ENCODE results near the gene MOSPD3.

The MOSPD3 gene

DNA sequence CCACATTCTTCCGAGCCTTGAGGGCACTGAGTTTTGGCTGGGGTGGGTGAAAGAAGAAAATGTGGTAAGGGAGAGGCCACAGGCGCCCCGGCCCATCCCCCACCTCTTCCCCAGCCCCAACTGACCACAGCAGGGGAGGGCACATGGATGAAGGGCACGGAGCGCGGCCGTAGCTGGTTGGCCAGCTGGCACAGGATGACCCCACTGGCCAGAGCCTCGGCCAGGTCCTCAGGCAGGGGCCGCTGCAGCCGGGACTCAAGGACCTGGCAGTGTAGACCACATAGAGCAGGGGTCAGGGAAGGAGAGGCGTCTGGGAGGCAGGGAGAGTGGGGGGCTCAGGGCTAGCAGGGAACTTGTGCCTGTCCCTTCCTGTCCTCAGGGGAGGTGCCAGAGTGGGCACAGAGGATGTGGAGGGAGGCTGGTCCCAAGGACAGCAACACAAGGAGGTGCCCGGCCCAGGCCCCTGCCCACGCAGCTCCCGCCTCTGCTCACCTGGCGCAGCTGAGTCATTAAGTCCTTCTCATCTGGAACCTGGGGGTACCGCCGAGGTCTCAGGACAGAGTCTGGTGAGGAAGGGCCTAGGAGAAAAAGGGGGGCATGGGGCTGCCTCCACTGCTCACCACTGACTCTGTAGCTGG is 36.5 kb upstream of the MOSPD3 start:
- no peak for DNase-seq (ENCODE audit: low read depth)

- no peak for DNase-seq (ENCODE audit: low read depth)
Observed at GRCh38 chr7:100576384-100576993, 35.9 kb upstream of the MOSPD3 start.

- DNase-seq (ENCODE audit: low read depth), result no peak
Observed at GRCh38 chr7:100577103-100577502, 35.2 kb upstream of the MOSPD3 start.

DNA sequence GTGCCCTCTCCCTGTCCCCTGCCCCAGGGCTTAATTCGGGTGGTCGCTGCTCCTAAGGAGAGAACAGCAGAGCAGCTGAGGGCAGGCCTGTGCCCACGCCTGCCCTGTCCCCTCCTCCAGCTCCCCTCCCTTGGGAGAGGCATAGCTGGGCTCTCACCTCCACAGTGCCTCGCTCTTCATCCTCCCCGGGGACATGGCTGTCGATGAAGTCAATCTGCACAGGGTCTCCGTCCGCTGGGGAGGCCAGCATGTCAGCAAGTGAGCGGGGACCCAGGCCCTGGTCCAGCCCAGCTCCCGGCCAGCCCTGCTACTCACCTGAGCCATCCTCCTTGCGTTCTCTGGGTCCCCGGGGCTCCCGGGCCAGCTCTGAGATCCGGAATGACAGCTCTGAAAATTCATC is 34.8 kb upstream of the MOSPD3 start:
- no peak for DNase-seq (ENCODE audit: low read depth)

DNA sequence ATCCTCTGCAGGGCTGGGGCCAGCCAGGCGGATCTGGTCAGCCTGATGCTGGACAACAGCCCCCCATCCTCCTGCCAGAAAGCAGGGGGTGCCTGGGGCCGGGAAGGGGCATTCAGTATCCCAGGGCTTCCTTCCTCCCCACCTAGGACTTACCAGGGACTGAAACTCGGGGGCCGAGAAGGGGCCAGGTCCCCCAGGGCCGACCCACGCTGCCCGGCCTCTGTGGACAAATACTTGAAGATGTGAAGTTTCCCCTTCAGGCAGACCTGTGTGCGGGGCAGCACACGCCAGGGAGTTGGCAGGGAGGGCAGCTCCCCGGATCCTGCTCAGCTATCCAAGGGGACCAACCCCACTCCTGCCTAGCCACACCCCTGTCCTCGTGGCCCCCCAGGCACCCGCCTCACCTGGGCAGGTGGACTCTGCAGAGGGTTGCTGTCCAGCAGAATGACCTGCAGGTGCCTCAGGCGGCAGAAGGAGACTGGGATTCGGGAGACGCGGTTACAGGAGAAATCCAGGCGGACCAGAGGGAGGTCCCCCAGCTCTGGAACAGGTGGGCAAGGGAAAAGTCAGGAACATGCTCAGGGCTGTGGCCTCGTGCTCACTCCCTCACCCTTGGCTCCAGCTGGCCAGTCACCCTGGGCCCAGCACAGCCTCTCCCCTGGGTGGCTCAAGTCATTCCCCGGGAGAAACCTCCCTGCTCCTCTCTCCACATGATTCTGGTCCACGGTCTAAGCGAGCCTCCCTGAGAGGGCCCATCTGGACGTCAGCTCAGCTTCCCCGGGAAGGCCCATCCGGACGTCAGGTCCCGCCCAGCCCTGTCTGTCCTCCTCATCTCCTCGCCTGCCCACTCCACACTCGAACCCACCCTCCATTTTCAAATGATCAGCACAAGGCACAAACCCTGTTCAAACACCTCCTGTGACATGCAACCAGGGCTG is 33.8 kb upstream of the MOSPD3 start:
- DNase-seq (ENCODE audit: low read depth), result no peak

DNA sequence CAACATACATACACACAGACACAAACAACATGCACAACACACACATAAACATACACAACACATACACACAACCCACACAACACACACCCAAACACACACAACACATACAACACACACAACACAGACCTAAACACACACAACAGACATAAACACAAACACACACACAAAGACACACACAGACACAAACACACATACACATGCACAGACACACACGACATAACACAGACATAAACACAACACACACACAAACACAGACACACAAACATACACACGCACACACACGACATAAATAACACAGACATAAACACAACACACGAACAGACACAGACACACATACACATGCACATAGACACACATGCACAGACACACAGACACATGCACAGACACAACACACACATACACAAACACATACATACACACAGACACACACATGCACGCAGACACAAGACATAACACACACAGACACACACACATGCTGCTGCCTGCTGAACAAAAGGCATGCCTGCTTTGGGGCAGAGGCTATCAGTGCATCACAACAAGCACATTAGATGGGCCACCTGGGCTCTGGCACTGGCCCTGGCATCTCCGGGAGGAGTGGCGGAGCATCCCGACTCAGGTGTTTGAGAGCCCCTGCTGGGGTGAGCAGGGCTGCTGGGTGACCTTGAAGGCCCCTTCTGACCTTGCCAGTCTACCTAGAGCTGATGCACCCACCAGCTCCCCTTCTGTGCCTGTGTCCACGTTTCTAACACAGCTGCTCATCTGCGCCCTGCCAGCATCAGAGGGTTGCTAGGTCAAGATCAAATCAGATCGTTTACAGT is 31.7 kb upstream of the MOSPD3 start:
- DNase-seq (ENCODE audit: low read depth), result no peak

DNA sequence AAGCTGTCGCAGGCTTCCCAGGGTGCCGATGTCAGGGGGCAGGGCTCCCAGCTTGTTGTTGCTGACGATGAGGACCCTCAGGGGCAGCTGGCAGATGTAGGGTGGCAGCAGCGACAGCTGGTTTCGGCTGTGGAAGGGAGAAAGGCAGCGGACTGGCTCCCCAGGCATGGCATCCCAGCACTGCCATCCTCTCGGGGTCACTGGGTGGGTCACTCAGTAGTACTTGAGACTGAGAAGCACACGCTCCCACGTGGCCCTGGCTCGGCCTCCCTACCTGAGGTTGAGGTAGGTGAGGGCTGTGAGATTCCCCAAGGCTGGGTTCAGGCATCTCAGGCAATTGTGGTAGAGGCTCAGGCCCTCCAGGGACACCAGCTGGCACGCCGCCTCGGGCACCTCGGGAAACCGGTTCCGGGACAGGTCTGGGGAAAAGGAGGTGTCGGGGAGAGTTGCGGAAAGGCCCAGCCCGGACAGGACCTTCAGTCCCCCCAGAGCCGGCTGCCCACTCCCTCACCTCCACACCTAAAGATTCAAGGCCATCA is 30.2 kb upstream of the MOSPD3 start:
- DNase-seq (ENCODE audit: low read depth), result no peak

- no peak for DNase-seq (ENCODE audit: low read depth)
Observed at GRCh38 chr7:100582650-100583049, 29.7 kb upstream of the MOSPD3 start.

GRCh38 chr7:100583132-100584053 is 28.9 kb upstream of the MOSPD3 start:
- no peak for DNase-seq (ENCODE audit: low read depth)

- DNase-seq (ENCODE audit: low read depth), result no peak
Observed at GRCh38 chr7:100584054-100584682, 28.2 kb upstream of the MOSPD3 start.

GRCh38 chr7:100584683-100585510 is 27.4 kb upstream of the MOSPD3 start:
- DNase-seq (ENCODE audit: low read depth), result no peak

DNA sequence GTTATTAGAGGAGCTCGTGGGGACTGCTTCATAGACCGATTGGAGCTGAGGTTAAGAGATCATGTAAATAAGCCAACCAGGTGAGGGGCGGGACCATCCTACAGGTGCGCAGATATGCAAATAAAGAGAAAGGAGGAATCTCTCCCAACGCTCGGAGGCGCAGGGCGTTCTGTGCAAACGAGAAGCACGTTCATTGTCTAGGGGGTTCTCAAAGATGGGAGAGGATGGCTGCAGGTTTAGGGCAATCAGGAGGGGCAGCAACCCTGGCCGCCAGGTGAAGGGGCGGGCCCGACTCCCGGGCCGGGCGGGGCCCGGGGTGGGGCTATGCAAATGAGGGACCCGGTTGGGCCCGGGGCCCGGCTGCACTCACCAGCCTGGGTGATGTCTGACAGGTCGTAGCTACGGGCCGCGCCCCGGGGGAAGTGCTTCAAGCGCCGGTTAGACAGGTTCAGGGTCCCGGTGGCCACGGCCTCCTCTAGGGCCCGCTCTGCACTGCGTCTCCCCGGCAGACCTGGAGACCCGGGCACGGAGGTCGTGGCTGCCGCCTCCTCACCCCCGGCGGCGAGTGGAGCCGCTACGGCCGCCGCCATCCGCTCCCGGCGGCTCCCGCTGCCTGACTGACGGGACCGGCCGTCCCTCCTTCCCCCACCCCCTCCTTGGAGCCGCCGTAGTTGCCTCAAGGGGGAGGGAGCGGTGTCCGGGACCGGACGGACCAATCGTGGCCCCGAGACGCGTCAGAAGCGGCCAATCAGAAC is 26.7 kb upstream of the MOSPD3 start, which contains the start of gene LRCH4:
LRCH4 (minus strand) TSS at position 619 of the 755 bp plus-strand sequence; CDS start at position 590, 29 bp downstream.
- DNase-seq (ENCODE audit: low read depth), result no peak

DNA sequence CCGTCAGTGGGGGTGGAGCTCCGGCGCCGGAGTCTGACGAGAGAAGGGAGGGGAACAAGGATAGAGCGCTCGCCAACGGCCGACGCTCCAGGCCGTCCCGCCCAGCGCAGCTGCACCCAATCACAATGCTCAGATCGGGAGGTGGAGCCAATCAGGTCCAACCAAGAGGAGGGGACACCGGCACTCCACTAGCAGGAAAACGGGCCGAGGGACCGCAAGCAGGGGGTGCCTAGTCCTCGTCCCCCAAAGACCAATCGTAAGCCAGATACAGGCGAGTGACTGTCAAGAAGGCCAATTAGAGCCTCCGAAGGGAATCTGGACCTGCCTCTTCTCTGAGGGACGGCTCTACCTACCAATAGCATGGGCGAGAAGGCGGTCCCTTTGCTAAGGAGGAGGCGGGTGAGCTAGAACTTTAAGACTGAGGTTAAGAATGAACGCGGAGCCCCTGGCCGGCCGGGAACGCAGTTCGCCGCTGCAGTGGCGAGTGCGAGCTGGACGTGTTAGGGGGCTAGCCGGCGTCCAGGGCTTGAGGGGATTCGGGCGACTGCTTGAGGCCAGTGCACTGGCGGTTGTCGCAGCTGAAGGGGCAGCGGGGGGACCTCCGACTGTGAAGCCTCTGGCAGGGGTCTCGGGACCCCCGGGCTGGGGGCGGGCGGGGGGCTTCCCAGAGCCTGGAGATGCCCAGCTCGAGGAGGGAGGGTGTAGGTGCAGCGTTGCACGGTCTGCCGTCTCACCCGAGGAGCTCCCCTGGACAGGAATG is 25.9 kb upstream of the MOSPD3 start, which contains the start of gene FBXO24:
FBXO24 (plus strand) TSS at position 63 of the 760 bp plus-strand sequence; CDS start at position 361, 298 bp downstream.
- DNase-seq (ENCODE audit: low read depth), result peak; percentile 100

DNA sequence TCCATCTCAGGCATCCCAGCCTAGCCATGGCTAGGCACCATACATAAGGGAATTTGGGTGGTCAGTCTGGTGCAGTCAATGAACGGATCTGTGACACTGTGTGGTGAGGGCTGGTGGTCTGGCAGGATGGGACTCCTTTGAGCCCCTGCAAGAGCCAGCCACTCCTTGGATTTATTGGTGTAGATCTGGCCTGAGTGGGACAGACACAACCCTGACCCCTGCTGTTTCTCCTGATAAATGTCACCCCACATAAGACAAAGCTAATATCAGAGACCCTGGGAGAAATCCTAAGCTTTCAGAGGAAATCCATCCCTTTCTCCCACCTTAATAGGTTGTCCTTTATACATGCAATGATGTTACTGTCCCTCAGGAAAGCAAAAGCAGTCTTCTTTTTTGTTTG is 23.9 kb upstream of the MOSPD3 start:
- no peak for DNase-seq (ENCODE audit: low read depth)

DNA sequence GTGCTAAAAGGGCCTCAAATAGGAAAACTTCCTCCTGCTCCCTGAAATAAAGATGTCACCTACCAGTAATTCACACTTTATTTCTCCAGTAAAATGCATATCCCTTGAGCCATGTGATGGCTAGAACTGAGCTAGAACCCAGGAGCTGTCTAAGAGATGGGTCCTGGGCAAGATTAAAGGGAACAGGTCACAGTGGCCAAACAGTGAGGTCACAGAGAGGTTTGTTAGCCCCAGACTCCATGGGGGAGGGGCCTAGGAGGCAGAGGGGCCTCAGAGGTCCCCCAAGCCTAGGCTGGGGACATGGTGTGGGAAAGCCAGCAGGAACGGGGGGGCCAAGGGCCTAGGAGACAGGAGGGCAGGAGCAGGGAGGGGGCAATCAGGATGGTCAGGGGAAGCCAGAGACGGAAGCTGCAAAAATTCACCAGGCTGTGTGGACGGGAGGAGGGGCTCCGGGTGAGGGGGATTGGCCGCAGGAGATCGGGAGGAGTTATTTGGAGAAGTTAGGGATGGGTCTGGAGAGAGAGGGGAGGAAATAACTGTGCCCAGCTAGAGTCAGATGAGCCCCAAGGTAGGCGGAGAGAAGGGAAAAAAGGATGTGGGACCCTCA is 22.9 kb upstream of the MOSPD3 start:
- DNase-seq (ENCODE audit: low read depth), result no peak

DNA sequence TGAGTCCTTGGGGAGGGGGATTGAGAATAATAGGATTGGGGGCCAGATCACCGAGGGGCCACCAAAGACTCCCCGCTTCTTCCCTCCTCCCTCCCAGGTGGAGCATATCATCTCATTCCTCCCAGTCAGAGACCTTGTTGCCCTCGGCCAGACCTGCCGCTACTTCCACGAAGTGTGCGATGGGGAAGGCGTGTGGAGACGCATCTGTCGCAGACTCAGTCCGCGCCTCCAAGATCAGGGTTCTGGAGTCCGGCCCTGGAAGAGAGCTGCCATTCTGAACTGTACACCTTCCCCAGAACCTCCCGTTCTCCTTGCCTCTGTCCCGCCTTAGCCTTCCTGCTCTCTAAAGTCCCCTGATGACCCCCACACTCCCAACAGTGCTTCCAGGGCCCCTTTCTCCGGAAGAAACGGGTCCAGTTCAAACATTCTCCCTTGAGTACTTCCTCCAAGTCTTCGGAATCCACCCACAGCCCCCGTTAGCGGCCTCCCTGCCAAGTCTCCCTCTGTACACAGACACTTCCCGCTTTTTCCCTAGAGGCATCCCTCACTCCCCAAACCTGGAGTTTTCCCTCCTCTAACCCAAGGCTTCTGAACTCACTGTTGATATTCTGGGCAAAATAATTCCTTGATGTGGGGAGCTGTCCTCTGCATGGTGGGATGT is 22.1 kb upstream of the MOSPD3 start:
- DNase-seq (ENCODE audit: low read depth), result no peak

DNA sequence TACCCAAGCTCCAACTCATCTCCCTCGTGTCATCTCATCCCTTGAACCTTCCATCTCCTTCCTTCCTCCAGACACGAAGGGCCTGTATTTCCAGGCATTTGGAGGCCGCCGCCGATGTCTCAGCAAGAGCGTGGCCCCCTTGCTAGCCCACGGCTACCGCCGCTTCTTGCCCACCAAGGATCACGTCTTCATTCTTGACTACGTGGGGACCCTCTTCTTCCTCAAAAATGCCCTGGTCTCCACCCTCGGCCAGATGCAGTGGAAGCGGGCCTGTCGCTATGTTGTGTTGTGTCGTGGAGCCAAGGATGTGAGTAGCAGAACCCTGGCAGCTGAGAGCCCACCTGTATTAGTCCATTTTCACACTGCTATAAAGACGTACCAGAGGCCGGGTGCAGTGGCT is 20.7 kb upstream of the MOSPD3 start:
- no peak for DNase-seq (ENCODE audit: low read depth)
